HFFc6 (cell line): ENCODE measurements around the gene TMEM132D. TPM values are rescaled to one million over a fixed set of nuclear protein-coding genes. Genes with fewer than 3 reads are reported as not detected.

Experiments used
- DNase-seq: peaks from one replicate; pipeline ENCODE4 v3.0.0-alpha.2; 2018
- H3K27ac Mint-ChIP-seq: 2 replicates; pipeline ENCODE4 v1.8.0; 2020; ENCODE audit warnings: mild to moderate bottlenecking, mixed read lengths
- H3K27me3 Mint-ChIP-seq: 2 replicates; pipeline ENCODE4 v1.8.0; 2021; ENCODE audit warnings: mild to moderate bottlenecking, moderate library complexity, mixed read lengths; ENCODE audit not compliant: insufficient read depth
- H3K36me3 Mint-ChIP-seq: 2 replicates; pipeline ENCODE4 v1.8.0; 2021; ENCODE audit warnings: low read depth, mixed read lengths
- H3K4me1 Mint-ChIP-seq: 2 replicates; pipeline ENCODE4 v1.8.0; 2020; ENCODE audit warnings: low read depth, mixed read lengths
- H3K4me3 Mint-ChIP-seq: 2 replicates; pipeline ENCODE4 v1.8.0; 2020; ENCODE audit warnings: mild to moderate bottlenecking, moderate library complexity, mixed read lengths
- H3K9me3 Mint-ChIP-seq: 2 replicates; pipeline ENCODE4 v1.8.0; 2020; ENCODE audit warnings: mild to moderate bottlenecking, mixed read lengths
- CTCF ChIP-seq: fragments of 200-600 bp; sonication (generic); IDR thresholded peaks from 2 replicates; pipeline ENCODE4 v1.5.0; 2021; ENCODE audit warnings: antibody characterized with exemption, mild to moderate bottlenecking
- total RNA-seq, 6 experiments: library from RNA; stranded (reverse); fragmentation: NEBNext Ultra II Directional; extraction: Animal tissue kit (Norgen Biotek cat#: 25700); gene quantifications; 2 replicates in 1 of 6; 3 replicates in 5 of 6; pipeline ENCODE4 v1.2.3, GENCODE V29; 2021

The TMEM132D gene
- total RNA-seq, 6 experiments from 2014 or later = not detected

DNA sequence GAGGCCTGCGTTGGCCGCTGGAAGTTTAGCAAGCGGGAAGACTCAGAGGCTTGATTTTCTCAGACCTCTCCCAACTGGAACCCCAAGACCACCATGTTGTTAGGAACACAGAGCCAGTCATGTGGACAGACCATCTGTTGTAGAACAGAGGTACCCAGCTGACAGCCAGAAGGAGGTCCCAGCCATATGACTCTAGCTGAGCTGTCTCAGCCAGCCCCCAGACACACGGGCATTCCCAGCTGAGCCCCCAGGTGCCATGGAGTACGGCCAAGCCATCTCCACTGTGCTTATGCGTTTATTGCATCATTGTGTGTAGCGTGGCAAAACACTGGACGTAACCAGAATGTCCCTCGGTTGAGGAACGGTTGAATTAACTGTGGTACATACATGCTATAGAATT is 421.9 kb downstream of the TMEM132D start:
- Mint-ChIP-seq H3K4me1 (no peaks in the 10 kb centered on the region), H3K27ac (no peak overlapping the region), H3K36me3 (peaks cover 5% of the 10 kb centered on the region), H3K4me3 (no peak overlapping the region), H3K9me3 (peaks cover 50% of the 10 kb centered on the region), H3K27me3 (no peaks in the 10 kb centered on the region)
- TF ChIP-seq CTCF = no peak
- no peak for DNase-seq

GRCh38 chr12:129470196-129470595 is 433.6 kb downstream of the TMEM132D start:
- H3K27me3 Mint-ChIP-seq = peaks cover 3% of the 10 kb centered on the region; the same call in 1 of the 2 replicates
- no peaks in the 10 kb centered on the region for H3K4me1 Mint-ChIP-seq
- no peak overlapping the region for H3K4me3 Mint-ChIP-seq
- no peak for DNase-seq
- peaks cover 72% of the 10 kb centered on the region for H3K9me3 Mint-ChIP-seq
- no peak for TF ChIP-seq CTCF
- H3K36me3 Mint-ChIP-seq = peaks cover 5% of the 10 kb centered on the region; the same call in 1 of the 2 replicates
- H3K27ac Mint-ChIP-seq = no peak overlapping the region

GRCh38 chr12:129467726-129468125 is 436.1 kb downstream of the TMEM132D start:
- H3K27ac Mint-ChIP-seq = no peak overlapping the region
- no peak for DNase-seq
- no peak overlapping the region for H3K4me3 Mint-ChIP-seq
- no peaks in the 10 kb centered on the region for H3K27me3 Mint-ChIP-seq
- peaks cover 55% of the 10 kb centered on the region for H3K9me3 Mint-ChIP-seq
- H3K4me1 Mint-ChIP-seq = no peaks in the 10 kb centered on the region
- peaks cover 5% of the 10 kb centered on the region; the same call in 1 of the 2 replicates for H3K36me3 Mint-ChIP-seq
- no peak for TF ChIP-seq CTCF

DNA sequence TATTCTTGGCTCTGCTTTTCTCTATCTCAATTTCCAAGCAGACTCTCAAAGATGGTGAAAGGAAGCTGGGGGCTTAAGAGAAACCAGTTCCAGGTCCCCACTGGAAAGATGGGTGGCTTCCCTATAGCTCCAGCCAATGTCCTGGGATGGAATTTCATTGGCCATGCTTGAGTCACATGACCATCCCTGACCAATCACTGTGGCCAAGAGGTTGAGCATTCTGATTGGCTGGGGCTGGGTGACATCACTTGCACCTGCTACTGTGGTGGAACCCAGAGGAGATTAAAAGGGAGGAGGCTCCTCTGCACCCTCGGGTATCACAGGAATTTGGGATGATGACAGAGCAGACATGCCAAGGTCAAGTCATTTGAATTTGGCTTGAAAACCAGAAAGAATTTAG is 436.5 kb downstream of the TMEM132D start:
- Mint-ChIP-seq H3K36me3 (peaks cover 5% of the 10 kb centered on the region; the same call in 1 of the 2 replicates), H3K27me3 (no peaks in the 10 kb centered on the region), H3K9me3 (peaks cover 53% of the 10 kb centered on the region), H3K4me1 (no peaks in the 10 kb centered on the region), H3K4me3 (no peak overlapping the region), H3K27ac (no peak overlapping the region)
- TF ChIP-seq CTCF = no peak
- DNase-seq = no peak

- H3K36me3 Mint-ChIP-seq = peaks cover 5% of the 10 kb centered on the region; the same call in 1 of the 2 replicates
- H3K4me3 Mint-ChIP-seq = no peak overlapping the region
- no peak overlapping the region for H3K27ac Mint-ChIP-seq
- DNase-seq = no peak
- peaks cover 53% of the 10 kb centered on the region for H3K9me3 Mint-ChIP-seq
- H3K27me3 Mint-ChIP-seq = no peaks in the 10 kb centered on the region
- TF ChIP-seq CTCF = no peak
- H3K4me1 Mint-ChIP-seq = no peaks in the 10 kb centered on the region
Measured at GRCh38 chr12:129466499-129466898, 437.3 kb downstream of the TMEM132D start.

DNA sequence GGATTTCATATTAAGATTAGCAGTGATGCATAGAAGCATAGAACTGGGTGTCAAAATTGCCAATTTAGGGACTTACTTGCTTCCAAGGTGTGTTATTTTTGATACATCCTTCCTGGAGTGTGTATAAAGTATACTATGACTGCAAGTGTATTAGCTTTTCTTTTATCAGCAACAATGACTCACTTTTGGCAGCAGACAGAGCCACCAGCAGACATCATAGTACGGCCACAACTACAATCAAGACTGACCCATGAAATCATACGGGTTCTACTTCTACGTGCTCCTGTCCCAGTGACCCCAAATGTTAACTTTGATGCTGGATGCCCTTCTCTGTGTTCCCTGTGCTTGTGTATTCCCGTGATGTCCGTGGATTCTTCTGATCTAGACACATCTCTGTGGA is 443.9 kb downstream of the TMEM132D start:
- no peak overlapping the region for H3K4me3 Mint-ChIP-seq
- H3K27me3 Mint-ChIP-seq = no peaks in the 10 kb centered on the region
- H3K4me1 Mint-ChIP-seq = no peaks in the 10 kb centered on the region
- no peak for TF ChIP-seq CTCF
- H3K9me3 Mint-ChIP-seq = peaks cover 47% of the 10 kb centered on the region
- DNase-seq = no peak
- no peak overlapping the region for H3K27ac Mint-ChIP-seq
- H3K36me3 Mint-ChIP-seq = no peaks in the 10 kb centered on the region; the same call in 1 of the 2 replicates
